HEK293 (cell line): ENCODE results near the gene MRPL17.
A peak's percentile ranks its signal among the peaks of the same experiment; 100 is the strongest.
"Not testable (repeated sequence)": the region's sequence is repeated elsewhere in the genome, so short reads cannot be mapped to it uniquely, and the experiment has no call there.

Experiments used
- CTCF ChIA-PET: fragments of 350-600 bp; formaldehyde crosslinking; extraction: SDS; loops from one replicate; lab custom pipeline; 2021; ENCODE audit warnings: antibody characterized with exemption; lab: Yijun Ruan, JAX
- POLR2A ChIA-PET: fragments of 300-600 bp; formaldehyde crosslinking; extraction: SDS; loops from one replicate; lab custom pipeline; 2020; ENCODE audit warnings: antibody characterized with exemption, inconsistent platforms; lab: Yijun Ruan, JAX
- H3K27ac ChIP-seq: fragments of 200-500 bp; sonication (Bioruptor generic); 2 replicates; pipeline ENCODE4 v1.5.1; 2014; ENCODE audit warnings: low read depth, low read length, control low read depth, inconsistent platforms; ENCODE audit errors: extremely low read depth
- H3K36me3 ChIP-seq, 2 experiments: fragments of 200-500 bp in 1 of 2; sonication (Bioruptor generic) in 1 of 2; 1 replicate in 1 of 2; 2 replicates in 1 of 2; pipeline ENCODE4 v1.5.1; 2014 to 2017; ENCODE audit warnings: inconsistent platforms in 2 of 2, low read length in 2 of 2; ENCODE audit not compliant: control insufficient read depth in 2 of 2, insufficient read depth in 1 of 2
- H3K4me1 ChIP-seq: fragments of 200-500 bp; sonication (Bioruptor generic); 2 replicates; pipeline ENCODE4 v1.5.1; 2014; ENCODE audit warnings: mild to moderate bottlenecking, low read length, inconsistent platforms; ENCODE audit not compliant: control insufficient read depth, insufficient read depth
- H3K4me3 ChIP-seq: 2 replicates; pipeline ENCODE4 v1.5.1; 2011; ENCODE audit warnings: low read depth, mild to moderate bottlenecking, control low read depth, low read length, moderate library complexity
- H3K9me3 ChIP-seq: fragments of 200-500 bp; sonication (Bioruptor generic); 2 replicates; pipeline ENCODE4 v1.5.1; 2014; ENCODE audit warnings: low read depth, low read length, inconsistent platforms; ENCODE audit not compliant: control insufficient read depth, insufficient read depth
- GFI1B ChIP-seq: fragments of 450-650 bp; formaldehyde crosslinking; IDR thresholded peaks from 2 replicates; pipeline ENCODE4 v1.5.1; 2016; ENCODE audit warnings: missing biosample characterization, missing genetic modification characterization
- GLI2 ChIP-seq: fragments of 450-650 bp; formaldehyde crosslinking; IDR thresholded peaks from 2 replicates; pipeline ENCODE4; 2017; ENCODE audit warnings: missing biosample characterization, missing genetic modification characterization, low read depth, borderline replicate concordance
- KLF8 ChIP-seq: fragments of 450-650 bp; formaldehyde crosslinking; IDR thresholded peaks from 2 replicates; pipeline ENCODE4 v1.5.1; 2016; ENCODE audit warnings: missing biosample characterization, missing genetic modification characterization
- OVOL3 ChIP-seq: fragments of 450-650 bp; formaldehyde crosslinking; IDR thresholded peaks from 2 replicates; pipeline ENCODE4 v1.5.1; 2016; ENCODE audit warnings: missing biosample characterization, missing genetic modification characterization
- WT1 ChIP-seq: fragments of 450-650 bp; formaldehyde crosslinking; IDR thresholded peaks from 2 replicates; pipeline ENCODE4 v1.5.1; 2016; ENCODE audit warnings: missing biosample characterization, missing genetic modification characterization
- ZBTB17 ChIP-seq: fragments of 450-650 bp; formaldehyde crosslinking; IDR thresholded peaks from 2 replicates; pipeline ENCODE4 v1.5.1; 2016; ENCODE audit warnings: missing biosample characterization, missing genetic modification characterization
- ZFP3 ChIP-seq: fragments of 450-650 bp; formaldehyde crosslinking; IDR thresholded peaks from 2 replicates; pipeline ENCODE4 v1.5.1; 2016; ENCODE audit warnings: low read depth, missing biosample characterization, missing genetic modification characterization
- ZNF354C ChIP-seq: fragments of 450-650 bp; formaldehyde crosslinking; IDR thresholded peaks from 2 replicates; pipeline ENCODE4 v1.5.1; 2016; ENCODE audit warnings: missing biosample characterization, missing genetic modification characterization, low read depth, borderline replicate concordance
- ZNF366 ChIP-seq: fragments of 450-650 bp; formaldehyde crosslinking; conservative IDR thresholded peaks from 2 replicates; pipeline ENCODE4 v1.5.1; 2016; ENCODE audit warnings: missing biosample characterization, missing genetic modification characterization
- ZNF416 ChIP-seq: fragments of 450-650 bp; formaldehyde crosslinking; IDR thresholded peaks from 2 replicates; pipeline ENCODE4 v1.5.1; 2016; ENCODE audit warnings: missing biosample characterization, missing genetic modification characterization
- ZNF654 ChIP-seq: fragments of 450-650 bp; formaldehyde crosslinking; IDR thresholded peaks from 2 replicates; pipeline ENCODE4 v1.5.1; 2016; ENCODE audit warnings: low read depth, missing biosample characterization, missing genetic modification characterization
- TF ChIP-seq, protein P1 (sequence below): fragments of 450-650 bp; formaldehyde crosslinking; IDR thresholded peaks from 2 replicates; pipeline ENCODE4 v1.5.1; 2016; ENCODE audit warnings: missing biosample characterization, missing genetic modification characterization
- TF ChIP-seq, protein P2 (sequence below): fragments of 450-650 bp; formaldehyde crosslinking; IDR thresholded peaks from 2 replicates; pipeline ENCODE4 v1.5.1; 2016; ENCODE audit warnings: missing biosample characterization, missing genetic modification characterization
- TF ChIP-seq, protein P3 (sequence below): fragments of 450-650 bp; formaldehyde crosslinking; IDR thresholded peaks from 2 replicates; pipeline ENCODE4 v1.5.1; 2017; ENCODE audit warnings: missing biosample characterization, missing genetic modification characterization
- TF ChIP-seq, protein P4 (sequence below): fragments of 450-650 bp; formaldehyde crosslinking; IDR thresholded peaks from 2 replicates; pipeline ENCODE4 v1.5.1; 2016; ENCODE audit warnings: missing biosample characterization, missing genetic modification characterization
- TF ChIP-seq, protein P5 (sequence below): fragments of 450-650 bp; formaldehyde crosslinking; IDR thresholded peaks from 2 replicates; pipeline ENCODE4 v1.5.1; 2017; ENCODE audit warnings: missing biosample characterization, missing genetic modification characterization

MRPL17 gene

DNA sequence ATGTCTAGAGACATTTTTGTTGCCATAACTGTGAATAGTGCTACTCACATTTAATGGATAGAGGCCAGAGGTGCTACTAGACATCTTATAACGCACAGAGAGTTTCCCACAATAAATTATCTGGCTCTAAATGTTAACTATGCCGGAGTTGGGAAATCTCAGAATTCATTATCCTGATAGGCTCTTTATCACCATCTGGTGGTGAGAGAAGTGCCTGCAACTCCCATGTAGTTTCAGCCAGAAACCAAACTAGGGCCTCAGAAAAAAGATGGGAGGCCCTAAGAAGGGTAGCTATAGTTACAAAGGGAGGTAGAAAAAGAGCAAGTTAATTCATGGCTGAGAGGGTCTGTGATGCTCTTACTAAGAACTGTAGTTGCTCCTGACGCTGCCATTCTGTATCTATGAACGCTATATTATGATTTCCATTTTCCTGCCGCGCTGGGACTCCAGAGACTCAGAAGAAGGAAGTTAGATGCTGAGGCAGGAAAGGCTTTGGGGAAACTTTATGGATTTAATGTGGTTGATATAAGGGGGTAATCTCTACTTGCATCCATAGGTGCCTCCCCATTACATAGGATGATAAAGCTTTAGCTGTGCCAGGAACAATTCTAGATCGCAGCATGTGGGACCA is 22.9 kb upstream of the MRPL17 start:
- no peak overlapping the region for H3K27ac ChIP-seq
- no peaks in the 10 kb centered on the region for H3K4me1 ChIP-seq
- TF ChIP-seq KLF8 (no peak), ZNF654 (tag by site-specific recombination) (peak; percentile 64)
- TF ChIP-seq, protein P1, sequence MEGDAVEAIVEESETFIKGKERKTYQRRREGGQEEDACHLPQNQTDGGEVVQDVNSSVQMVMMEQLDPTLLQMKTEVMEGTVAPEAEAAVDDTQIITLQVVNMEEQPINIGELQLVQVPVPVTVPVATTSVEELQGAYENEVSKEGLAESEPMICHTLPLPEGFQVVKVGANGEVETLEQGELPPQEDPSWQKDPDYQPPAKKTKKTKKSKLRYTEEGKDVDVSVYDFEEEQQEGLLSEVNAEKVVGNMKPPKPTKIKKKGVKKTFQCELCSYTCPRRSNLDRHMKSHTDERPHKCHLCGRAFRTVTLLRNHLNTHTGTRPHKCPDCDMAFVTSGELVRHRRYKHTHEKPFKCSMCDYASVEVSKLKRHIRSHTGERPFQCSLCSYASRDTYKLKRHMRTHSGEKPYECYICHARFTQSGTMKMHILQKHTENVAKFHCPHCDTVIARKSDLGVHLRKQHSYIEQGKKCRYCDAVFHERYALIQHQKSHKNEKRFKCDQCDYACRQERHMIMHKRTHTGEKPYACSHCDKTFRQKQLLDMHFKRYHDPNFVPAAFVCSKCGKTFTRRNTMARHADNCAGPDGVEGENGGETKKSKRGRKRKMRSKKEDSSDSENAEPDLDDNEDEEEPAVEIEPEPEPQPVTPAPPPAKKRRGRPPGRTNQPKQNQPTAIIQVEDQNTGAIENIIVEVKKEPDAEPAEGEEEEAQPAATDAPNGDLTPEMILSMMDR (tag by site-specific recombination): peak; percentile 18; the same call in 1 of the 2 replicates
- POLR2A ChIA-PET: no interaction called here
- no peak overlapping the region for H3K4me3 ChIP-seq
- CTCF ChIA-PET: interaction anchor here (0.6 to 5.0 kb wide), 30 partner anchors 10 to 1875 kb away, joined by 3 to 53 read pairs (median 5); partner anchors contain the start of genes ILK, RRP8 and TPP1
- no peaks in the 10 kb centered on the region for H3K36me3 ChIP-seq
- H3K9me3 ChIP-seq: no peaks in the 10 kb centered on the region

DNA sequence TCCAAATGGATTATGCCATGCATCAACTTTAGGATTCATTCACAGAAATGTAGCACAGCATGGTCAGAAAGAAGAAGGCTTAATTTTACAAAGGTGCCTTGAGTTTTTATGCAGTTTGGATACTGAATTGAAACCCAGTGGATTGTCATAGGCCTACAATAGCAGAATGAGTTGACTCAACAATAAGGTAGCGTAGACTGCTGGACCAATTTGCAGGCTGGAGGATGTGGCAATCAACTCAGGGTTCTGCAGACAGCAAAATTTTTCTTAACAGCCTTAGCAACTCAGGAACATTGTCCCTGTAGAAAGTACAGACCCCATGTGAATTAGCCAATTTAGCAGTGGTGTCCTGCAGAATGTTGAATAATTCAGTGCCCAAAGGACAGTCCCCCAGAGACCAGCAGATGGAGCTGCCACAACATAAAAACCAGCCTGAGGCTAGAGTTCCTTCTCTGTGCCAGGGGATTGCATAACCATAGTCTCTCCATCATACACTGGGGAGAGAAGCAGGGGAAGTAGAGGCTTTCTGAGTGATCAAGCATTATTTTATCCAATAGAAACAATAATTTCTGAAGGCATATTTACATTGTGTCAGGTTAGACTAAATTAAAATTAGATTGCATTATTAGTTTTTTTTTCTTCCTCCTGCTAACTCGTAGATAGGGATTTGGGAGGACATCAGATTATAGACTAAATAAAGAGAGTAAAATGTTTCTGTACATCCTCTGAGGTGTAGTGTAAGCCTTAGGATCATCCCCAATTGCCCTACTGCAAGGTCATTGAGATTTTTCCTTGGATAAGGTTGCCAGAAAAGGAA is 20.3 kb upstream of the MRPL17 start:
- Histone ChIP-seq H3K4me3 (no peak overlapping the region), H3K4me1 (no peaks in the 10 kb centered on the region), H3K36me3 (no peaks in the 10 kb centered on the region), H3K27ac (no peak overlapping the region), H3K9me3 (no peaks in the 10 kb centered on the region)
- CTCF ChIA-PET: interaction anchor here (0.5 to 5.0 kb wide), 12 partner anchors 8 to 332 kb away, joined by 3 to 53 read pairs (median 4); partner anchors contain the start of gene MRPL17
- TF ChIP-seq ZNF354C (tag by site-specific recombination) (no peak), ZBTB17 (tag by site-specific recombination) (0 out of 2 replicates have a peak, but pooled peaks have one; percentile 20), ZNF416 (tag by site-specific recombination) (no peak), ZNF366 (tag by site-specific recombination) (peak; percentile 45; the same call in 1 of the 2 replicates), ZFP3 (tag by site-specific recombination) (no peak), GLI2 (tag by site-specific recombination) (no peak), ZNF654 (tag by site-specific recombination) (peak; percentile 52)
- TF ChIP-seq, protein P2, sequence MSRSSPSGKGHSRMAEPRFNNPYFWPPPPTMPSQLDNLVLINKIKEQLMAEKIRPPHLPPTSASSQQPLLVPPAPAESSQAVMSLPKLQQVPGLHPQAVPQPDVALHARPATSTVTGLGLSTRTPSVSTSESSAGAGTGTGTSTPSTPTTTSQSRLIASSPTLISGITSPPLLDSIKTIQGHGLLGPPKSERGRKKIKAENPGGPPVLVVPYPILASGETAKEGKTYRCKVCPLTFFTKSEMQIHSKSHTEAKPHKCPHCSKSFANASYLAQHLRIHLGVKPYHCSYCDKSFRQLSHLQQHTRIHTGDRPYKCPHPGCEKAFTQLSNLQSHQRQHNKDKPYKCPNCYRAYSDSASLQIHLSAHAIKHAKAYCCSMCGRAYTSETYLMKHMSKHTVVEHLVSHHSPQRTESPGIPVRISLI: no peak
- TF ChIP-seq, protein P3, sequence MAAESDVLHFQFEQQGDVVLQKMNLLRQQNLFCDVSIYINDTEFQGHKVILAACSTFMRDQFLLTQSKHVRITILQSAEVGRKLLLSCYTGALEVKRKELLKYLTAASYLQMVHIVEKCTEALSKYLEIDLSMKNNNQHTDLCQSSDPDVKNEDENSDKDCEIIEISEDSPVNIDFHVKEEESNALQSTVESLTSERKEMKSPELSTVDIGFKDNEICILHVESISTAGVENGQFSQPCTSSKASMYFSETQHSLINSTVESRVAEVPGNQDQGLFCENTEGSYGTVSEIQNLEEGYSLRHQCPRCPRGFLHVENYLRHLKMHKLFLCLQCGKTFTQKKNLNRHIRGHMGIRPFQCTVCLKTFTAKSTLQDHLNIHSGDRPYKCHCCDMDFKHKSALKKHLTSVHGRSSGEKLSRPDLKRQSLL (tag by site-specific recombination): peak; percentile 88
- TF ChIP-seq, protein P4, sequence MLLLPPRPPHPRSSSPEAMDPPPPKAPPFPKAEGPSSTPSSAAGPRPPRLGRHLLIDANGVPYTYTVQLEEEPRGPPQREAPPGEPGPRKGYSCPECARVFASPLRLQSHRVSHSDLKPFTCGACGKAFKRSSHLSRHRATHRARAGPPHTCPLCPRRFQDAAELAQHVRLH (tag by site-specific recombination): no peak
- POLR2A ChIA-PET: interaction anchor here (1.0 kb wide), 1 partner anchor 20 kb away, joined by 3 read pairs; the partner anchor contains the start of gene MRPL17

DNA sequence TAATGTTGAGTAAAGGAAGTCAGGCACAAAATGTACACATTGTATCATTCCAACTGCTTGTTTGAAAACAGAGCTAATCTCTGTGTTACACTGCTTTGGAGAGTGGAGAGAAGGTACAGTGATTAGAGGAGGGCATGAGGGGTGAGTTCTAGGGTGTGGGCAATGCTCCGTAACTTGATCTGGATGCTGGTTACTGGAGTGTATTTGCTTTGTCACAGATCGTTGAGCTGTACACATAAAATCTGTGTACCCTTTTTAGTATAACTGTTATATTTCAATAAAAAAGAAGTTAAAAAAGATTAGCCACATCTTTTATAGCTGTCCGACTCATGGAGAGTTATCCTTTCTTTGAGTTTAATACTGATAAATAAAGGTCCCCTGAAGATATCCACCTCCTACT is 18.8 kb upstream of the MRPL17 start:
- peak; percentile 57; the same call in 1 of the 2 replicates for TF ChIP-seq OVOL3
- peak; percentile 92 for TF ChIP-seq GFI1B (tag by site-specific recombination)
- TF ChIP-seq, protein P5, sequence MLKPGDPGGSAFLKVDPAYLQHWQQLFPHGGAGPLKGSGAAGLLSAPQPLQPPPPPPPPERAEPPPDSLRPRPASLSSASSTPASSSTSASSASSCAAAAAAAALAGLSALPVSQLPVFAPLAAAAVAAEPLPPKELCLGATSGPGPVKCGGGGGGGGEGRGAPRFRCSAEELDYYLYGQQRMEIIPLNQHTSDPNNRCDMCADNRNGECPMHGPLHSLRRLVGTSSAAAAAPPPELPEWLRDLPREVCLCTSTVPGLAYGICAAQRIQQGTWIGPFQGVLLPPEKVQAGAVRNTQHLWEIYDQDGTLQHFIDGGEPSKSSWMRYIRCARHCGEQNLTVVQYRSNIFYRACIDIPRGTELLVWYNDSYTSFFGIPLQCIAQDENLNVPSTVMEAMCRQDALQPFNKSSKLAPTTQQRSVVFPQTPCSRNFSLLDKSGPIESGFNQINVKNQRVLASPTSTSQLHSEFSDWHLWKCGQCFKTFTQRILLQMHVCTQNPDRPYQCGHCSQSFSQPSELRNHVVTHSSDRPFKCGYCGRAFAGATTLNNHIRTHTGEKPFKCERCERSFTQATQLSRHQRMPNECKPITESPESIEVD (tag by site-specific recombination): peak; percentile 60; the same call in 1 of the 2 replicates
- TF ChIP-seq WT1 (tag by site-specific recombination): 0 out of 2 replicates have a peak, but pooled peaks have one; percentile 37
- POLR2A ChIA-PET, H3K4me3 ChIP-seq, H3K27ac ChIP-seq, H3K36me3 ChIP-seq, H3K4me1 ChIP-seq, H3K9me3 ChIP-seq: not testable (repeated sequence)
- CTCF ChIA-PET: interaction anchor here (0.5 to 5.0 kb wide), 8 partner anchors 13 to 319 kb away, joined by 3 to 44 read pairs (median 3); partner anchors contain the start of gene DCHS1
